OCI-LY1 (cell line): Measurements from ENCODE around the gene PSME4.

Experiments
- H2AFZ ChIP-seq: fragments of 200-600 bp; sonication (generic), shearing (Covaris generic); 2 replicates; pipeline ENCODE4 v1.6.0; 2014; ENCODE audit warnings: antibody characterized with exemption, mild to moderate bottlenecking, low read length
- H3F3A ChIP-seq: fragments of 200-600 bp; sonication (generic), shearing (Covaris generic); 2 replicates; pipeline ENCODE4 v1.6.0; 2014; ENCODE audit warnings: mild to moderate bottlenecking, antibody characterized with exemption, low read length, moderate library complexity; ENCODE audit not compliant: insufficient read depth
- H3K27ac ChIP-seq: fragments of 200-600 bp; sonication (generic); 2 replicates; pipeline ENCODE4 v1.5.1; 2014; ENCODE audit warnings: low read length, mixed run types, mild to moderate bottlenecking, low read depth; ENCODE audit not compliant: poor library complexity, severe bottlenecking
- H3K27me3 ChIP-seq: fragments of 200-600 bp; sonication (generic); 2 replicates; pipeline ENCODE4 v1.6.0; 2014; ENCODE audit warnings: antibody characterized with exemption, mild to moderate bottlenecking, low read length, moderate library complexity; ENCODE audit not compliant: insufficient read depth
- H3K36me3 ChIP-seq: fragments of 200-600 bp; sonication (generic); 2 replicates; pipeline ENCODE4 v1.6.1; 2014; ENCODE audit warnings: mild to moderate bottlenecking, antibody characterized with exemption, low read length, moderate library complexity, mixed read lengths; ENCODE audit not compliant: insufficient read depth
- H3K4me1 ChIP-seq: fragments of 200-600 bp; sonication (generic); 2 replicates; pipeline ENCODE4 v1.5.1; 2014; ENCODE audit warnings: mild to moderate bottlenecking, low read length, moderate library complexity; ENCODE audit not compliant: insufficient read depth, severe bottlenecking
- H3K4me2 ChIP-seq: fragments of 200-600 bp; sonication (generic), shearing (Covaris generic); 2 replicates; pipeline ENCODE4 v1.6.1; 2014; ENCODE audit warnings: low read length
- H3K4me3 ChIP-seq: fragments of 200-600 bp; sonication (generic); 2 replicates; pipeline ENCODE4 v1.5.1; 2014; ENCODE audit warnings: low read length, low read depth, mild to moderate bottlenecking, mixed read lengths; ENCODE audit not compliant: poor library complexity, severe bottlenecking
- H3K79me2 ChIP-seq: fragments of 200-600 bp; shearing (Covaris generic); 2 replicates; pipeline ENCODE4 v1.6.1; 2016; ENCODE audit warnings: mixed run types, low read length, mixed read lengths; ENCODE audit not compliant: insufficient read depth
- H3K9ac ChIP-seq: fragments of 200-600 bp; sonication (generic), shearing (Covaris generic); 2 replicates; pipeline ENCODE4 v1.6.1; 2014; ENCODE audit warnings: mild to moderate bottlenecking, low read length, mixed read lengths
- H3K9me2 ChIP-seq: fragments of 200-600 bp; sonication (generic), shearing (Covaris generic); 2 replicates; pipeline ENCODE4 v1.6.1; 2014; ENCODE audit warnings: low read depth, mild to moderate bottlenecking, low read length, mixed read lengths
- H3K9me3 ChIP-seq: fragments of 200-600 bp; shearing (Covaris generic); 2 replicates; pipeline ENCODE4 v1.6.1; 2014; ENCODE audit warnings: low read length, mixed read lengths
- H4K20me1 ChIP-seq: fragments of 200-600 bp; sonication (generic), shearing (Covaris generic); 2 replicates; pipeline ENCODE4 v1.6.0; 2016; ENCODE audit warnings: mild to moderate bottlenecking, low read length; ENCODE audit not compliant: insufficient read depth
- EZH2 ChIP-seq: fragments of 200-600 bp; sonication (generic), shearing (Covaris generic); IDR thresholded peaks from 2 replicates; pipeline ENCODE4 v1.8.0; 2017; ENCODE audit warnings: borderline replicate concordance, mixed run types, mild to moderate bottlenecking, antibody characterized with exemption, low read length, moderate library complexity, mixed read lengths
- TF ChIP-seq, protein P1 (sequence below): fragments of 200-600 bp; sonication (generic), shearing (Covaris generic); IDR thresholded peaks from 2 replicates; pipeline ENCODE4 v1.5.1; 2017; ENCODE audit warnings: mild to moderate bottlenecking, antibody characterized with exemption, low read length, moderate library complexity, mixed read lengths

The PSME4 gene

GRCh38 chr2:53881360-53881759 lies 89.4 kb downstream of the PSME4 start:
- no peak for TF ChIP-seq EZH2
- TF ChIP-seq, protein P1, sequence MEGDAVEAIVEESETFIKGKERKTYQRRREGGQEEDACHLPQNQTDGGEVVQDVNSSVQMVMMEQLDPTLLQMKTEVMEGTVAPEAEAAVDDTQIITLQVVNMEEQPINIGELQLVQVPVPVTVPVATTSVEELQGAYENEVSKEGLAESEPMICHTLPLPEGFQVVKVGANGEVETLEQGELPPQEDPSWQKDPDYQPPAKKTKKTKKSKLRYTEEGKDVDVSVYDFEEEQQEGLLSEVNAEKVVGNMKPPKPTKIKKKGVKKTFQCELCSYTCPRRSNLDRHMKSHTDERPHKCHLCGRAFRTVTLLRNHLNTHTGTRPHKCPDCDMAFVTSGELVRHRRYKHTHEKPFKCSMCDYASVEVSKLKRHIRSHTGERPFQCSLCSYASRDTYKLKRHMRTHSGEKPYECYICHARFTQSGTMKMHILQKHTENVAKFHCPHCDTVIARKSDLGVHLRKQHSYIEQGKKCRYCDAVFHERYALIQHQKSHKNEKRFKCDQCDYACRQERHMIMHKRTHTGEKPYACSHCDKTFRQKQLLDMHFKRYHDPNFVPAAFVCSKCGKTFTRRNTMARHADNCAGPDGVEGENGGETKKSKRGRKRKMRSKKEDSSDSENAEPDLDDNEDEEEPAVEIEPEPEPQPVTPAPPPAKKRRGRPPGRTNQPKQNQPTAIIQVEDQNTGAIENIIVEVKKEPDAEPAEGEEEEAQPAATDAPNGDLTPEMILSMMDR = no peak
- H4K20me1 ChIP-seq = no peaks in the 10 kb centered on the region
- H3K79me2 ChIP-seq = no peaks in the 10 kb centered on the region
- H3K9me3 ChIP-seq = no peaks in the 10 kb centered on the region
- H3K9ac ChIP-seq = no peak overlapping the region
- H3K4me1 ChIP-seq = no peaks in the 10 kb centered on the region
- no peak overlapping the region for H3K27ac ChIP-seq
- no peak overlapping the region for H2AFZ ChIP-seq
- no peaks in the 10 kb centered on the region for H3F3A ChIP-seq
- peaks cover 92% of the 10 kb centered on the region for H3K36me3 ChIP-seq
- no peaks in the 10 kb centered on the region for H3K9me2 ChIP-seq
- no peak overlapping the region for H3K4me2 ChIP-seq
- no peaks in the 10 kb centered on the region for H3K27me3 ChIP-seq
- no peak overlapping the region for H3K4me3 ChIP-seq

DNA sequence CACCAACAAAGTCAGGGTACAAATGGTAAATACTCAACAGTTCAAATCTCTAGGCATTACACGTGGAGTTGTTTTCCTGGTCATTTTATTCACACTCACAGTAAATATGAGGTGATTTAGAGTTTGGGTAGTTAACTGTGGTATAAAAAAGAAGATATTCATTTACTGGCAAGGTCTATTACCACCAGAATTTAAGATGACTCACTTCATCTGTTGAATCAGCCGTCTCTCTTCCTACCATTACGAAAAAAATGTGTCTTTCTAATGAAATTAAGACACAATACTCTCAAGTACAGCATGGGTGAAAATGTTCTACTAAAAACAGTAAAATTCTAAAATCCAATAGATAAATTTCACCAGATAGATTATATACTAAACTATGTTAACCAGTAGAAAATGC lies 90.0 kb downstream of the PSME4 start:
- TF ChIP-seq, protein P1 = no peak
- TF ChIP-seq EZH2 = no peak
- Histone ChIP-seq H4K20me1 (no peaks in the 10 kb centered on the region), H3F3A (no peaks in the 10 kb centered on the region), H3K4me1 (no peaks in the 10 kb centered on the region), H3K4me3 (no peak overlapping the region), H3K9me2 (no peaks in the 10 kb centered on the region), H2AFZ (no peak overlapping the region), H3K27ac (no peak overlapping the region), H3K79me2 (no peaks in the 10 kb centered on the region), H3K9ac (no peak overlapping the region), H3K36me3 (peaks cover 92% of the 10 kb centered on the region), H3K27me3 (no peaks in the 10 kb centered on the region), H3K9me3 (no peaks in the 10 kb centered on the region), H3K4me2 (no peak overlapping the region)

- Histone ChIP-seq H3K4me2 (no peak overlapping the region), H3K9me2 (no peaks in the 10 kb centered on the region), H3K27ac (no peak overlapping the region), H3K9ac (no peak overlapping the region), H3K79me2 (no peaks in the 10 kb centered on the region), H2AFZ (no peak overlapping the region), H3K27me3 (no peaks in the 10 kb centered on the region), H3K4me1 (no peaks in the 10 kb centered on the region), H3K9me3 (no peaks in the 10 kb centered on the region), H3F3A (no peaks in the 10 kb centered on the region), H3K36me3 (peaks cover 91% of the 10 kb centered on the region), H3K4me3 (no peak overlapping the region), H4K20me1 (no peaks in the 10 kb centered on the region)
- no peak for TF ChIP-seq EZH2
- TF ChIP-seq, protein P1 = no peak
These were observed 93.2 kb downstream of the PSME4 start for GRCh38 chr2:53877556-53877955.
